GM18868 (cell line): ENCODE measurements around the gene TBC1D16.
"Not testable (repeated sequence)": the region's sequence is repeated elsewhere in the genome, so short reads cannot be mapped to it uniquely, and the experiment has no call there.

Source experiments
- ATAC-seq: cut with Tn5 transposase; IDR thresholded peaks from one replicate; pipeline ENCODE4 v1.9.1; 2021; ENCODE audit warnings: mild to moderate bottlenecking, moderate library complexity; ENCODE audit not compliant: unreplicated experiment

Gene TBC1D16

GRCh38 chr17:80055597-80055996 is 19.9 kb upstream of the TBC1D16 start:
- no peak for ATAC-seq

GRCh38 chr17:80053102-80053501 is 17.4 kb upstream of the TBC1D16 start:
- ATAC-seq = no peak

- ATAC-seq = no peak
These were observed 16.0 kb upstream of the TBC1D16 start for GRCh38 chr17:80051681-80052080.

- ATAC-seq = no peak
These were observed 15.0 kb upstream of the TBC1D16 start for GRCh38 chr17:80050706-80051105.

- ATAC-seq = no peak
These were observed 14.3 kb upstream of the TBC1D16 start for GRCh38 chr17:80049986-80050385.

- ATAC-seq = no peak
These were observed 11.5 kb upstream of the TBC1D16 start for GRCh38 chr17:80047176-80047575.

- not testable (repeated sequence) for ATAC-seq
These were observed 11.0 kb upstream of the TBC1D16 start for GRCh38 chr17:80046709-80047108.

- ATAC-seq = no peak
These were observed 10.0 kb upstream of the TBC1D16 start for GRCh38 chr17:80045703-80046102.

- ATAC-seq = no peak
These were observed 8.3 kb upstream of the TBC1D16 start for GRCh38 chr17:80043963-80044362.

GRCh38 chr17:80036715-80037477 is 1.2 kb upstream of the TBC1D16 start:
- no peak for ATAC-seq

GRCh38 chr17:80035937-80036714 is 454 bp upstream of the TBC1D16 start, which contains the start of gene CCDC40:
TSS of gene CCDC40 (plus strand) at chr17:80036642. CDS start at chr17:80036663, 21 bp downstream.
- ATAC-seq = no peak

GRCh38 chr17:80034791-80035686 is 633 bp downstream of the TBC1D16 start:
- ATAC-seq = no peak

GRCh38 chr17:80033840-80034239 is 1.8 kb downstream of the TBC1D16 start:
- ATAC-seq = no peak

- no peak for ATAC-seq
These were observed 3.0 kb downstream of the TBC1D16 start for GRCh38 chr17:80032614-80033171.

GRCh38 chr17:80031691-80032430 is 3.8 kb downstream of the TBC1D16 start:
- ATAC-seq = no peak

- no peak for ATAC-seq
These were observed 4.8 kb downstream of the TBC1D16 start for GRCh38 chr17:80030730-80031410.

GRCh38 chr17:80029258-80029974 is 6.3 kb downstream of the TBC1D16 start:
- ATAC-seq = no peak

GRCh38 chr17:80028030-80028429 is 7.6 kb downstream of the TBC1D16 start:
- ATAC-seq = no peak

GRCh38 chr17:80027043-80027435 is 8.6 kb downstream of the TBC1D16 start:
- ATAC-seq = no peak
